GM18867 (cell line): ENCODE measurements around the gene RASA4B.
A peak's percentile ranks its signal among the peaks of the same experiment; 100 is the strongest.
"Not testable (repeated sequence)": the region's sequence is repeated elsewhere in the genome, so short reads cannot be mapped to it uniquely, and the experiment has no call there.

Experiments
- ATAC-seq: cut with Tn5 transposase; IDR thresholded peaks from one replicate; pipeline ENCODE4 v1.9.1; 2021; ENCODE audit warnings: mild to moderate bottlenecking, moderate library complexity; ENCODE audit not compliant: unreplicated experiment

Gene RASA4B

GRCh38 chr7:102455596-102455995 is 62.0 kb downstream of the RASA4B start:
- no peak for ATAC-seq

GRCh38 chr7:102454932-102455331 is 62.6 kb downstream of the RASA4B start:
- not testable (repeated sequence) for ATAC-seq

GRCh38 chr7:102454468-102454867 is 63.1 kb downstream of the RASA4B start:
- no peak for ATAC-seq

GRCh38 chr7:102453319-102453718 is 64.3 kb downstream of the RASA4B start:
- ATAC-seq, result no peak

GRCh38 chr7:102452451-102452850 is 65.1 kb downstream of the RASA4B start:
- ATAC-seq, result no peak

GRCh38 chr7:102451371-102452054 is 66.1 kb downstream of the RASA4B start:
- no peak for ATAC-seq

- no peak for ATAC-seq
These were observed 67.3 kb downstream of the RASA4B start for GRCh38 chr7:102450242-102450641.

GRCh38 chr7:102449136-102449535 is 68.4 kb downstream of the RASA4B start:
- no peak for ATAC-seq

- ATAC-seq, result no peak
These were observed 70.3 kb downstream of the RASA4B start for GRCh38 chr7:102447311-102447710.

GRCh38 chr7:102446387-102447156 is 71.0 kb downstream of the RASA4B start:
- no peak for ATAC-seq

- no peak for ATAC-seq
These were observed 71.9 kb downstream of the RASA4B start for GRCh38 chr7:102445674-102446071.

- peak; percentile 51 for ATAC-seq
These were observed 72.5 kb downstream of the RASA4B start for GRCh38 chr7:102444961-102445673.

- no peak for ATAC-seq
These were observed 77.4 kb downstream of the RASA4B start for GRCh38 chr7:102439963-102440795.

GRCh38 chr7:102436118-102436517 is 81.5 kb downstream of the RASA4B start:
- no peak for ATAC-seq

- ATAC-seq, result no peak
These were observed 83.5 kb downstream of the RASA4B start for GRCh38 chr7:102434039-102434486.

- ATAC-seq, result peak; percentile 66
These were observed 84.1 kb downstream of the RASA4B start, which contains the start of gene ORAI2 for GRCh38 chr7:102433219-102434038. TSS of gene ORAI2 (plus strand) at chr7:102433575. CDS start at chr7:102438957, 5,382 bp downstream.
